ENCODE data around the gene CCDC6.

CCDC6 gene

GRCh38 chr10:59917922-59918321 is 11.6 kb upstream of the CCDC6 start:
- TF ChIP-seq CTCF (IDR thresholded peaks at IDR 0.05; ENCODE audit: low read length) = no peak
- no peak for TF ChIP-seq EZH2 (IDR thresholded peaks at IDR 0.05; ENCODE audit: borderline replicate concordance, low read length)
- H3F3A ChIP-seq (ENCODE audit: insufficient read depth, low read length) = no peaks in the 10 kb centered on the region

GRCh38 chr10:59913547-59914237 is 7.3 kb upstream of the CCDC6 start:
- H3K36me3 ChIP-seq (ENCODE audit: insufficient read depth, low read length) = no peaks in the 10 kb centered on the region; the same call in 1 of the 2 replicates
- no peak overlapping the region for H3K4me2 ChIP-seq (ENCODE audit: low read length)

More at GRCh38 chr10:59917922-59918321, 11.6 kb upstream of the CCDC6 start:
- Histone ChIP-seq H3K9me2 (ENCODE audit: low read depth, low read length) (no peaks in the 10 kb centered on the region), H3K36me3 (ENCODE audit: insufficient read depth, low read length) (no peaks in the 10 kb centered on the region; the same call in 1 of the 2 replicates), H3K4me2 (ENCODE audit: low read length) (no peak overlapping the region), H4K20me1 (ENCODE audit: insufficient read depth, low read length) (no peaks in the 10 kb centered on the region), H3K4me1 (ENCODE audit: insufficient read depth, low read length, severe bottlenecking) (no peaks in the 10 kb centered on the region), H3K9ac (ENCODE audit: low read length) (no peak overlapping the region), H3K27ac (ENCODE audit: low read depth, low read length, poor library complexity, severe bottlenecking) (no peak overlapping the region), H3K27me3 (ENCODE audit: insufficient read depth, low read length) (no peaks in the 10 kb centered on the region), H3K9me3 (ENCODE audit: low read length) (peaks cover 19% of the 10 kb centered on the region), H3K79me2 (ENCODE audit: insufficient read depth, low read length) (no peaks in the 10 kb centered on the region), H2AFZ (ENCODE audit: low read length) (no peak overlapping the region), H3K4me3 (ENCODE audit: low read depth, low read length, poor library complexity, severe bottlenecking) (no peak overlapping the region)

GRCh38 chr10:59910867-59911266 is 4.5 kb upstream of the CCDC6 start:
- H2AFZ ChIP-seq (ENCODE audit: low read length) = no peak overlapping the region
- no peak overlapping the region for H3K4me3 ChIP-seq (ENCODE audit: low read depth, low read length, poor library complexity, severe bottlenecking)
- H4K20me1 ChIP-seq (ENCODE audit: insufficient read depth, low read length) = no peaks in the 10 kb centered on the region
- peaks cover 2% of the 10 kb centered on the region for H3K79me2 ChIP-seq (ENCODE audit: insufficient read depth, low read length)
- H3K9ac ChIP-seq (ENCODE audit: low read length) = no peak overlapping the region
- H3K4me2 ChIP-seq (ENCODE audit: low read length) = no peak overlapping the region
- H3K9me2 ChIP-seq (ENCODE audit: low read depth, low read length) = no peaks in the 10 kb centered on the region
- H3K27me3 ChIP-seq (ENCODE audit: insufficient read depth, low read length) = no peaks in the 10 kb centered on the region
- H3K36me3 ChIP-seq (ENCODE audit: insufficient read depth, low read length) = no peaks in the 10 kb centered on the region; the same call in 1 of the 2 replicates
- no peak overlapping the region for H3K27ac ChIP-seq (ENCODE audit: low read depth, low read length, poor library complexity, severe bottlenecking)
- H3K9me3 ChIP-seq (ENCODE audit: low read length) = peaks cover 11% of the 10 kb centered on the region
- TF ChIP-seq CTCF (IDR thresholded peaks at IDR 0.05; ENCODE audit: low read length) = no peak
- TF ChIP-seq EZH2 (IDR thresholded peaks at IDR 0.05; ENCODE audit: borderline replicate concordance, low read length) = no peak
- peaks cover 22% of the 10 kb centered on the region for H3K4me1 ChIP-seq (ENCODE audit: insufficient read depth, low read length, severe bottlenecking)
- H3F3A ChIP-seq (ENCODE audit: insufficient read depth, low read length) = no peaks in the 10 kb centered on the region

More at GRCh38 chr10:59913547-59914237, 7.3 kb upstream of the CCDC6 start:
- no peaks in the 10 kb centered on the region for H3K79me2 ChIP-seq (ENCODE audit: insufficient read depth, low read length)
- no peak for TF ChIP-seq CTCF (IDR thresholded peaks at IDR 0.05; ENCODE audit: low read length)
- no peak for TF ChIP-seq EZH2 (IDR thresholded peaks at IDR 0.05; ENCODE audit: borderline replicate concordance, low read length)
- no peaks in the 10 kb centered on the region for H3K9me2 ChIP-seq (ENCODE audit: low read depth, low read length)
- no peaks in the 10 kb centered on the region for H3F3A ChIP-seq (ENCODE audit: insufficient read depth, low read length)
- no peak overlapping the region for H3K27ac ChIP-seq (ENCODE audit: low read depth, low read length, poor library complexity, severe bottlenecking)
- no peak overlapping the region for H2AFZ ChIP-seq (ENCODE audit: low read length)
- H4K20me1 ChIP-seq (ENCODE audit: insufficient read depth, low read length) = no peaks in the 10 kb centered on the region
- no peak overlapping the region for H3K4me3 ChIP-seq (ENCODE audit: low read depth, low read length, poor library complexity, severe bottlenecking)
- peaks cover 4% of the 10 kb centered on the region for H3K4me1 ChIP-seq (ENCODE audit: insufficient read depth, low read length, severe bottlenecking)
- H3K9ac ChIP-seq (ENCODE audit: low read length) = no peak overlapping the region
- H3K9me3 ChIP-seq (ENCODE audit: low read length) = peaks cover 11% of the 10 kb centered on the region
- H3K27me3 ChIP-seq (ENCODE audit: insufficient read depth, low read length) = no peaks in the 10 kb centered on the region

All from OCI-LY1 (cell line).